Mucosa of descending colon (tissue), 3 donors: ENCODE data around the gene ZNF497. TPM values are rescaled to one million over a fixed set of nuclear protein-coding genes. Genes with fewer than 3 reads are reported as not detected.
A peak's percentile ranks its signal among the peaks of the same experiment; 100 is the strongest.

Source experiments
- ATAC-seq: fragments of 200-7000 bp; cut with Tn5 transposase; one replicate; pipeline ENCODE4 v1.9.1; 2020; ENCODE audit warnings: mild to moderate bottlenecking, moderate library complexity
- DNase-seq, 3 donors: peaks; one replicate each; pipeline ENCODE4 v3.0.0-alpha.2; 2020
- H3K36me3 ChIP-seq: fragments of 200-600 bp; one replicate; pipeline ENCODE4 v1.8.0; 2021; ENCODE audit warnings: low read depth, mild to moderate bottlenecking
- H3K4me1 ChIP-seq: fragments of 200-600 bp; one replicate; pipeline ENCODE4 v1.8.0; 2021; ENCODE audit warnings: low read depth, mild to moderate bottlenecking
- H3K4me3 ChIP-seq: fragments of 200-600 bp; one replicate; pipeline ENCODE4 v1.8.0; 2021; ENCODE audit warnings: mild to moderate bottlenecking
- H3K9me3 ChIP-seq: fragments of 200-600 bp; one replicate; pipeline ENCODE4 v1.8.0; 2021; ENCODE audit warnings: mild to moderate bottlenecking
- CTCF ChIP-seq: fragments of 200-600 bp; IDR thresholded peaks from one replicate; pipeline ENCODE4 v1.8.0; 2022; ENCODE audit warnings: antibody characterized with exemption, mild to moderate bottlenecking
- intact Hi-C, 2 donors: fragments of 100-400 bp; cut with DNase I in 1 of 2; cut with micrococcal nuclease in 1 of 2; formaldehyde crosslinking; loops; one replicate each; pipeline versions ENCODE4 v1.11.0 to v1.11.1; 2022; cut with DNase I, micrococcal nuclease
- long read RNA-seq, 2 donors: library from polyadenylated mRNA; unstranded; transcript quantifications; one replicate each; pipeline ENCODE4 v2.0.0, GENCODE V29; 2019 to 2021
- total RNA-seq, 3 donors: library from RNA; stranded (reverse); fragmentation: NEBNext Ultra II Directional in 2 of 3; extraction: Animal tissue kit (Norgen Biotek cat#: 25700) in 2 of 3; gene quantifications; one replicate each; pipeline versions ENCODE4 v1.2.1 to v1.2.4, GENCODE V29; 2021 to 2023
- donor health status: DM: no; HTN: no; CAD: no; lungs with moderate emphysema.
- donor health status: DM: no; HTN: no; CAD: no.
- donor health status: DM: no; HTN: yes; CAD: no.

Gene ZNF497
- total RNA-seq, result 1 to 10 TPM; 1.1 to 1.9 (median 1.2) TPM
- long read RNA-seq, donor 1, partial matches to known transcripts, result 0 of 2 reads
- long read RNA-seq, donor 1, other reads (novel, unspliced or antisense), result 1 of 2 reads
- long read RNA-seq, donor 2, partial matches to known transcripts, result 0 of 1 reads
- long read RNA-seq, donor 2, other reads (novel, unspliced or antisense), result 1 of 1 reads

- ATAC-seq, result peak; percentile 95
- peak; percentile 98 to 99 (median 98) for DNase-seq
- H3K36me3 ChIP-seq, result no peaks in the 10 kb centered on the region
- peak within 1 kb of the TSS; percentile 54 for H3K4me3 ChIP-seq
- intact Hi-C loops, result no loop called here
- H3K4me1 ChIP-seq, result no peaks in the 10 kb centered on the region
- no peak for TF ChIP-seq CTCF
- H3K9me3 ChIP-seq, result no peaks in the 10 kb centered on the region
Observed at GRCh38 chr19:58362272-58362994, at the start of gene ZNF497. Gene ZNF497 (minus strand): TSS chr19:58362751. CDS start chr19:58357635, 5,116 bp downstream.

GRCh38 chr19:58409010-58409790 lies 46.6 kb upstream of the ZNF497 start:
- peak overlapping the region; percentile 59 for H3K4me3 ChIP-seq
- H3K9me3 ChIP-seq, result no peaks in the 10 kb centered on the region
- no peak for TF ChIP-seq CTCF
- peaks cover 15% of the 10 kb centered on the region for H3K4me1 ChIP-seq
- ATAC-seq (peak; percentile 37), DNase-seq (no peak)
- intact Hi-C loops, result no loop called here
- H3K36me3 ChIP-seq, result no peaks in the 10 kb centered on the region

GRCh38 chr19:58408152-58409009 lies 45.8 kb upstream of the ZNF497 start, which contains the start of gene ZNF584:
Gene ZNF584 (plus strand): TSS chr19:58408649. CDS start chr19:58409148, 499 bp downstream.
- ATAC-seq (peak; percentile 98), DNase-seq (peak; percentile 94 to 95 (median 95))
- intact Hi-C loops, result no loop called here
- Histone ChIP-seq H3K4me3 (peak within 1 kb of the TSS; percentile 59), H3K9me3 (no peaks in the 10 kb centered on the region), H3K4me1 (peaks cover 15% of the 10 kb centered on the region), H3K36me3 (no peaks in the 10 kb centered on the region)
- TF ChIP-seq CTCF, result no peak

- TF ChIP-seq CTCF, result no peak
Observed at GRCh38 chr19:58407658-58408151, 45.2 kb upstream of the ZNF497 start.

More at GRCh38 chr19:58407658-58408151, 45.2 kb upstream of the ZNF497 start:
- ATAC-seq, result peak; percentile 10
- intact Hi-C loops, result no loop called here
- Histone ChIP-seq H3K9me3 (no peaks in the 10 kb centered on the region), H3K4me3 (peak overlapping the region; percentile 59), H3K36me3 (no peaks in the 10 kb centered on the region), H3K4me1 (peaks cover 15% of the 10 kb centered on the region)
- no peak for DNase-seq
